HG03159 (cell line): ENCODE results near the gene PTGR2.
"Not testable (repeated sequence)": the region's sequence is repeated elsewhere in the genome, so short reads cannot be mapped to it uniquely, and the experiment has no call there.

Experiments
- ATAC-seq: cut with Tn5 transposase; IDR thresholded peaks from one replicate; pipeline ENCODE4 v1.9.1; 2021; ENCODE audit warnings: mild to moderate bottlenecking, moderate library complexity; ENCODE audit not compliant: unreplicated experiment

The PTGR2 gene

DNA sequence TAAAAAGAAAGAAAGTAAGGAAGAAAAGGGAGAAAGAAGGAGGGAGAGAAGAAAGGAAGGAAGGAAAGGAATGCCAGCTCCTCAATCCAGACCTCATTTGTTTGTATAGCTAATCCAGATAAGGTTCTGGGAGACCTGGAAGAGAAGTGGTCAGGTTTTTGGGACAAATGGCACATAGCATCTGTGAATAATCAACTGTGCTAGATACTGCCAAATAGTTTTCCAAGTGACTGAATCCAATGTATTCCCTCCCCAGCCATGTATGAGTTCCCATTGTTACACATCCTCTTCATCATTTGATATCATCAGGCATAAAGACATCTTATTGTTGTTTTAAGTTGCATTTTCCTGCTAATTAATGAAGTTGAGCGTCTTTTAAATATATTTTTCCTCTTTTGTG, 18.6 kb upstream of the PTGR2 start:
- no peak for ATAC-seq

DNA sequence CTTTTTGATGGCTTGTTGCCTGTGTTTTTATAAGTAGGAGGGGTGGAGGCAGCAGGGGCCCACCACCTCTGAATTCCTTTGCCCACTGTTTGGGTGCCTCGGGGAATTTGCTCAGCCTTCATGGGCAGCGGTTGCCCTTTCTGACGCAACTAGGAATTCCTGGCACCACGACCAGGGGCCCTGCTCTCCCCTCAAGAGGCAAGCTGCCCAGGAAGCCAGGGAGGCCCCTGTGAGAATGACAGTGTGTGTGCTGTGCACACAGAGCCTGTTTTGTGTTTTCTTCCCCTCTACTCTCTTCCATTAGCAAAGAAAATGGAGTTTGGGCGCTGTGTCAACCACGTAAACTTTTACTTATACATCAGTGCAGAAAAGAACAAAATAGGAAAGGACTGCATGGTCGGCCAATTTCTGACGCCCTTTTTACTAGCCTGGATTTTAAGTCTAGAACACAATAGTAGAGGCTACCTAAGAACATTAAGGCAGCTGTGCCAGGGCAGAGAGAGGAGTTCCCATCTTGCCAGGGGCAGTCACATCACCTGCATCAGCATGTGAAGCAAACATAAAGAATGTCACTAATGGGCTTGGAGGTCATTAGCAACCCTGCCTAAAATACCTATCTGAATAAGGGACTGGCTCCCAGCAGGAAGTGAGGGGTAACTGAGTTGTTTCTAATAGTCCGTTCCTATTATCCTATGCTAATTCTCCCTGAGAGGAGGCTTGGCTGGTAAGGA, 17.9 kb upstream of the PTGR2 start:
- no peak for ATAC-seq

DNA sequence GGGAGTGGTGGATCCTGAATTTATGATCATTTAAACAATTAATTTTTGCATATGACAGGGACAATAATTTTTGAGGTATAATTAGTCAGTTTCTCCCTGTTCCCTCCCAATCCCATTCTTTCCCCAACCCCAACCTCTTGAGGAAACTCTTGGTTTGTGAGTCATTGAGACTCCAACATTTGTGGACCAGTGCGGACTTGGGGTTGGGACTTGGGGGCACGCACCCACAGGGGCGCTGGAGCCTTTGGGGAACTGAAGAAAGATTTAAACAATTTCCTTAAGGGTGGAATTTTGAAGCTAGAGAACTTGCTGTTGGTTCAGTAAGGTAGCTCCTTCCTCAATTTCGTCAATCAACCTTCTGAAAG, 17.4 kb upstream of the PTGR2 start:
- no peak for ATAC-seq

DNA sequence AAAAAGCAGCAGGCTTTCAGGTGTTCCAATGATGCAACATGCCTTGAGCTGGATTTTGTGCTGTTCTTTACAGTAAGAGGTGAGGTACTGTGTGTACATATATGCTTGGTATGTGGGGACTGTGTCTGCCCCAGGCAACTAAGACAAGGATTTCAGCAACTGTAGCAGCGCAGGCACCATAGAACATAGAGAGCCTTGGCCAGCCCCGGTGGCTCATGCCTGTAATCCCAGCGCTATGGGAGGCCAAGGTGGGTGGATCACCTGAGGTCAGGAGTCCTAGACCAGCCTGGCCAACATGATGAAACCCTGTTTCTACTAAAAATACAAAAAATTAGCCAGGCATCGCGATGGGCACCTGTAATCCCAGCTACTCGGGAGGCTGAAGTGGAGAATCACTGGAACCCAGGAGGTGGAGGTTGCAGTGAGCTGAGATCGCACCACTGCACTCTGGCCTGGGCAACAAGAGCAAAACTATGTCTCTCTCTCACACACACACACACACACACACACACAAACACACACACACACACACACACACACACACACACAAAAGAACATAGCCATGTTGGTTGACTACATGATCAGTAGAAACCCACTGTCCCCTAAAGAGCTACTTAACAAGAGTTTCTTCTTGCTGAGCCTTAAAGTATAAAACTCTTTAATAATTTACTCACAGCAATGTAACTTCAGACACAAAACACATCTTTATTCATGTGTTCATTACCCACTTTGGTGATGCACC, 13.2 kb upstream of the PTGR2 start:
- ATAC-seq = not testable (repeated sequence)

DNA sequence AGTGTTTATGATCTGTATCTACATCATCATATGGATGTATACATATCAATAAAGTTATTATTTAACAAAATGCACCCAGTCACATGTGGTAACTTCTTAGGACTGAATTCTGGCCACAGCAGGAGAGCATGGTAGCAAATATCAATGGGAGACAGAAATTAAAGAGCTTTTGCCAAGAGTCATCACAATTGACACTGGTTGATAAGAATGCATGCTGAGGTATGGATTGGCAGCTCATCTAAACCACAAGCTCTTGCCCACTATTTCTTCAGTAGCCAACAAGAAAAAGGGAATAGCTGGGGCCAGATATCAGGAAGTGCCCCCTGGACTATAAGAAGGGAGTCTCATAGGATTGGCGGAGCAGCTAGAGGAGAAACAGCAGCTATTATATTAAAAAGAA, 9.4 kb upstream of the PTGR2 start:
- ATAC-seq = no peak

DNA sequence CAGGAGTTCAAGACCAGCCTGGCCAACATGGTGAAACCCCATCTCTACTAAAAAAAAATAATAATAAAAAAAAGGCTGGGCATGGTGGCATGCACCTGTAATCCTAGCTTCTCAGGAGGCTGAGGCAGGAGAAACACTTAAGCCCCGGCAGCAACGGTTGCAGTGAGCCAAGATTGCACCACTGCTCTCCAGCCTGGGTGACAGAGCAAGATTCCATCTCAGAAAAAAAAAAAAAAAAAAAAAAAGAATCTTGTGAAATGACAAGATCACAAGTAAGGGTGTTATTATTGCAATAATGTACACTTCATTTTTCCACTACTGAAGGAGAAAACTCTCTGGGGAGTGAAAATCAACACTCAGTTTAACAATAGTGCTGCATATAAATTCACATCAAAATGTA, 8.8 kb upstream of the PTGR2 start:
- ATAC-seq = no peak

DNA sequence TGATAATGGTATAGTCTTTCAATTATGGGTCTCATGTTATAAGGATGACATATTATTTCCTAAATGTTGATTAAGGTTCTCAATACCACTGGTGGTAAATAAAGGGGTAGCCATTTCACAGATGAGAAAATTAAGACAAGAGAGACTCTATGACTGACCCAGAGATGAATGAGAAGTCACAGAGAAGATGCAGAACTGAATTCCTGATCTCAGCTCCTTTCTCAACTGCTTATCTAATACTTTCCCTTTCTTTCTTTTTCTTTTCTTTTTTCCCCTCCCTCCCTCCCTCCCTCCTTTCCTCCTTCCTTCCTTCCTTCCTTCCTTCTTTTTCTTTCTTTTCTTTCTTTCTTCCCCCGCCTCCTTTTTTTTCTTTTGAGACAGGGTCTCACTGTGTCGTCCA, 8.3 kb upstream of the PTGR2 start:
- no peak for ATAC-seq

DNA sequence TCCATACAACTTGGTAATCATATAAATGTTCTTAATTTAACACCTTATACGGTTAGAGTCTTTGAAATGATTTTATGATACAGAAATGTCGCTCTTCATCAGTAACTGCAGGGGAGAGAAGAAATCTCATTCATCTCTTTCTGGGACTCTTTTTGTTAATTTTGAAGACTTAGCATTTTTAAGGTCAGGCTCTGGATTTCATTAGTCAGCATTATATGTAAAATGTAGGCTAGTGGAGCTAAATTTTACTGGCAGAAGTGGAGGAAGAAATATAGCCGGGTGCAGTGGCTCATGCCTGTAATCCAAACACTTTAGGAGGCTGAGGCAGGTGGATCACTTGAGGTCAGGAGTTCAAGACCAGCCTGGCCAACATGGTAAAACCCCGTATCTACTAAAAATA, 4.7 kb upstream of the PTGR2 start:
- ATAC-seq = no peak

DNA sequence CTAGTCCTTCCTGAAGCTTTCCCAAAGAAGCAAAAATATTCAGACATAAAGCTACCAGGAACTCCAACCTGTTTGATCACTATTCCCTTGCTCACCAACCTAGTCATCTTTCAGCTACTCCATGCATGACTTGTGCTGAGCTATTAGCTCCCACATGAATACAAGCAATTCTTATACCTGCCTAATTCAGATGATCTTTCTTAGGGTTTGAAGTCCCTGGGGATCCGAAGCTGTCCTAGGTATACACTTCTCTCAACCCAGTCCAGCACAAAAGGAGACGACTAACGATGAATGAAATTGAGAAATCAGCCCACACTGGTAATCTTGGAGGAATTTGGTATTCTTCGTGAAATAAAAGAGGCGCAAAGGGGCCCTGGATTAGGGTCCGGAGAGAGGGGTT, 631 bp upstream of the PTGR2 start:
- ATAC-seq = no peak

DNA sequence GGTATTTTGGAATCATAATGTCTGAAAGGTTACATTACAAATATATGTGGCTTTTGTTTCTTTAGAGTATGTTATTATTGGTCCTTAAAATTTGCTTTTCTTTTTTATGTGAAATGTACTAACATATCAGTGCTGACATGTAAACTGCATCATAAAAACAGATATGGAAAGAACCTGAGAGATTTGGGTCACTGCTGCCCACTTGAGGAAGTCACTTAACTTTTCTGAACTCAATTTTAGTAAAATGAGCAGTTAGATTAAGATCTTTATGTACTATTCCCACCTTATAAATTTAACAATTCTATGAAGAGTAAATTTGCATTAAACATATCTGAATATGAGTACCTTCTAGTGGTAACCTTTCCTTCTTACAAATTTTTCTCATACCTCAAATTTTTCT, 7.5 kb downstream of the PTGR2 start:
- no peak for ATAC-seq

DNA sequence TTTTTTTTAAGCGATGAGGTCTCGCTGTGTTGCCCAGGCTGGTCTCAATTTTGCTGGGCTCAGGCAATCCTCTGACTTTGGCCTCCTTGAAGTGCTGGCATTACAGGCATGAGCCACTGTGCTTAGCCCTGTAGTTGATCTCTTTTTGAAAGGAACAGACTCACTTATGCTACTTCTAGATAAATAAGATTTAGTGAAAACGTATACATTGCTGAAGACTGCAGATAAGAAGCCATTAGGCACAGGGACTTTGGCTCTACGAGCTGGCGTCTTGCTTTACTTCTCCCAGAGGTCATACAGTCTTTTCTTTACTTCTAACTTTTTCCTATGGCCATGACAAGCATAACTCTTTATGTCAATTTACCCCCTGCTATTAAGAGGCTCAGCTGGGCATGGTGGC, 9.4 kb downstream of the PTGR2 start:
- ATAC-seq = no peak

DNA sequence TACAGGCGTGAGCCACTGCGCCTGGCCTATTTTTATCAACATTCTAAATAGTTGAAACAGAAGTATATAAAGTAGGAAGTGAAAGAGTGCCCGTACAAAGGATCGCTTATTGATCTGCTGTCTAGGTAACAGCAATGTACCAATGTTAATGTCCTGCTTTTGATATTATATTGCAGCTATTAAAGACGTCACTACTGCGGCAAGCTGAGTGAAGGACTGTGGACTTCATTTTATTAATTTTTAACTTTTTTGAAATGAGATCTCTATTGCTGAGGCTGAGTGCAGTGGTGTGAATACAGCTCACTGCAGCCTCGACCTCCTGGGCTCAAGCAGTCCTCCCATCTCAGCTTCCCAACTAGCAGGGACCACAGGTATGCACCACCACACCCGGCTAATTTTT, 10.8 kb downstream of the PTGR2 start:
- ATAC-seq = no peak

DNA sequence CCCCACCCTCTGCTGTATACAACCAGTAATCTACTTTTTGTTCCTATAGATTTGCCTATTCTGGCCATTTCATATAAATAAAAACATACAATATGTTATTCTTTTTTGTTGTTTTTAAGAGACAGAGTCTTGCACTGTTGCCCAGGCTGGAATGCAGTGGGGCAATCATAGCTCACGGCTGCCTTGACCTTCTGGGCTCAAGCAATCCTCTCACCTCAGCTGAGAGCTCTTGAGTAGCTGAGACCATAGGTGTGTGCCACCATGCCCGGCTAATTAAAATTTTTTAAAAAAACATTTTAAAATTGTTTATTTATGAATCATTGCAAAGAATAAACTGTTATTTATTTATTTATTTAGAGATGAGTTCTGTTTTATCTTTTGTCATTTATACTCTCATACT, 11.6 kb downstream of the PTGR2 start:
- no peak for ATAC-seq

DNA sequence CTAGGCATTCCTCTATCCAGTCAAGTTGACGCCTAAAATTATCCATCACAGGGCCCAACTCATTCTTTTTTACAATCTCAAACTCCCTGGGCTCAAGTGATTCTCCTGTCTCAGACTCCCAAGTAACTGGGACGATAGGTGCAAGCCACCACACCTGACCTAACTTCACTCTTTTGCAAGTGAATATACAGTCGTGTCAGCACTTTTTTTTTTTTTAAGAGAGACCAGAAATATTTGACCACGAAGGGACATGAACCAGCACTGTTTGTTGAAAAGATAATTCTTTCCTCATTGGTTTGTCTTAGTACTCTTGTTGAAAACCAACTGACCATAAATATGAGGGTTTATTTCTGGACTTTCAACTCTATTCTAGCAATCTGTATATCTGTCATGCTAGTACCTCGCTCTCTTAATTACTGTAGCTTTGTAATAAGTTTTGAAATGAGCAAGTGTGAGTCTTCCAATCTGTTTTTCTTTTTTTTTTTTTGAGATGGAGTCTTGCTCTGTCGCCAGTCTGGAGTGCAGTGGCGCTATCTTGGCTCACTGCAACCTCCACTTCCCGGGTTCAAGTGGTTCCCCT, 14.0 kb downstream of the PTGR2 start:
- no peak for ATAC-seq

DNA sequence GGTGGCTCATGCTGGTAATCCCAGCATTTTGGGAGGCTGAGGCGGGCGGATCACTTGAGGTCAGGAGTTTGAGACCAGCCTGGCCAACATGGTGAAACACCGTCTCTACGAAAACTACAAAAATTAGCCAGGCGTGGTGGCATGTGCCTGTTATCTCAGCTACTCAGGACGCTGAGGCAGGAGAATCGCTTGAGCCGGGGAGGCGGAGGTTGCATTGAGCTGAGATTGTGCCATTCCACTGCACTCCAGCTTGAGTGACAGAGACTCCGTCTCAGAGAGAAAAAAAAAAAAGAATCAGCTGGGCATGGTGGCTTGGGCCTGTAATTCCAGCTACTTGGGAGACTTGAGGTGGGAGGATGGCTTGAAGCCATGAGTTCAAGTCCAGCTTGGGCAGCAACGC, 18.1 kb downstream of the PTGR2 start:
- ATAC-seq = not testable (repeated sequence)

DNA sequence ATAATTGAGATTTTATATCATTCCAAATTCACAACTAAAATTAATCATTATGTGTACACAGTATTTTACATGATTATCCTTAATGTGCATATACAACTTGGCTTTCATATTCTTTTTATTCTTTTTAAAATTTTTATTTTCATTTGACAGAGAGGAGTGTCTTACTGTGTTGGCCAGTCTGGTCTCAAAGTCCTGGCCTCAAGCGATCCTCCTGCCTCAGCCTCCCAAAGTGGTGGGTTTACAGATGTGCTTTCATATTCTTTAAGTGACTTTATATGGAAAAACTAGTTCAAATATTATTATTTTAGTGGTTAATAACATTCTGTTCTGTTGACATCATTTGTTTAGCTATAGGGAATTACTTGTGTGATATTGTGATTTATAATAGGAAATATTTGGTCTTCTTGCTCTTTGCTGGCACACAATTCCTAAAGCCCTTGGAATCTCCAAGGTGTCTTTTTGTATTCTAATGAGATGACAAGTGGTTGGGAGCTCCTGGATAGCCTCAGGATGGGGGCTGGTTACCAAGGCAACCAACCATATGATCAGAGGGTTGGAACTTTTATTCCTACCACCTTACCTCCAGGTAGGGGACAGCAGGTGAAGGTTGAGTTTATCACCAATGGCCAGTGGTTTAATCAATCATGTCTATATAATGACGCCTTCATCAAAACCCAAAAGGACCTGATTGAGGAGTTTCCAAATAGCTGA, 19.0 kb downstream of the PTGR2 start:
- ATAC-seq = no peak

DNA sequence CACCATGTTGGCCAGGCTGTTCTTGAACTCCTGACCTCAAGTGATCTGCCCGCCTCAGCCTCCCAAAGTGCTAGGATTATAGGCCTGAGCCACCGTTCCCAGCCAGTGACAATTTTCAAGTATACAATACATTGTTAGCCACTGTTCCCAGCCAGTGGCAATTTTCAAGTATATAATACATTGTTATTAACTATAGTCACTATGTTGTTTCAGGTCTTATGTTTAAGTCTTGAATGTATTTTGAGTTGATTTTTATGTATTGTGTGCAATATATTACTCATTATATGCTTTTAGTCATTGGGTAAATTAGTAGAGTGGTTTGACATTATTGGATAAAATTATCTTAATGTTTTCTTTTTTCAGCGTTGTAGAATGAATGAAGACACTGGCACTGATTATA, 22.0 kb downstream of the PTGR2 start:
- ATAC-seq = no peak

DNA sequence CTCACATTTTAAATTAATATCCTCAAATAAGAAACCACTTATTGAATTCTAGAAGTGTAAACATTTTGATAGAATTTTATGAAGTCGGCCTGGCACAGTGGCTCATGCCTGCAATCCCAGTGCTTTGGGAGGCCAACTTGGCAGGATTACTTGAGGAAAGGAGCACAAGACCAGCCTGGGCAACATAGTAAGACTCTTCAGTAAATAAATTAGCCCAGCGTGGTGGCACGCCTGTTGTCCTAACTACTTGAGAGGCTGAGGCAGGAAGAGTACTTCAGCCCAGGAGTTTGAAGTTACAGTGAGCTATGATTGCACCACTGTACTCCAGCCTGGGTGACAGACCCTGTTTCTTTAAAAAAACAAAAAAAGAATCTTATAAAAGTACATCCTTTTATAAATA, 26.2 kb downstream of the PTGR2 start:
- no peak for ATAC-seq

DNA sequence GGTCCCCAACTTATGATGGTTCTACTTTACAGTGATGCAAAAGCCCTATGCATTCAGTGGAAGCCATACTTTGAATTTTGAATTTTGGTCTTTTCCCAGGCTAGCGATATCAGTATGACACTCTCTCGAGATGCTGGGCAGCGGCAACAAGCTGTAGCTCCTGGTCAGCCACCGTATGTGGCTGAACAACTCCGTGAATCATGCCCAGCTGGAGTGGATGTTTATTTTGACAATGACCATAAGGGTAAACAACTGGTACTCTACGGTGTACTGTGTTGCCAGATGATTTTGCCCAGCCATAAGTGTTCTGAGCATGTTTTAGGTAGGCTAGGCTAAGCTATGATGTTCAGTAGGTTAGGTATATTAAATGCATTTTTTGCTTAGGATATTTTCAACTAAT, 26.8 kb downstream of the PTGR2 start:
- ATAC-seq = no peak

DNA sequence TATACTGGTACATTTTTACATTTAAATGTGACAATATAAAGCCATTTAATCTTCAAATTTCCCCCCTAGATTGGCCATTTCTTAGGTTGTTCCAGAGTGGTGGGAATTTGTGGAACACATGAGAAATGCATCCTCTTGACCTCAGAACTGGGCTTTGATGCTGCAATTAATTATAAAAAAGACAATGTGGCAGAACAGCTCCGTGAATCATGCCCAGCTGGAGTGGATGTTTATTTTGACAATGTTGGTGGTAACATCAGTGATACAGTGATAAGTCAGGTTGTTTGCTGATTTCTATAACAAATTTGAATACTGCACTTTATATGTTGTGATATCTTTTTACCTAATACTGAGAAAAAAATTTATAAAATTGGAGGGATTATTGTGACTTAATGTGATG, 27.4 kb downstream of the PTGR2 start:
- ATAC-seq = no peak

DNA sequence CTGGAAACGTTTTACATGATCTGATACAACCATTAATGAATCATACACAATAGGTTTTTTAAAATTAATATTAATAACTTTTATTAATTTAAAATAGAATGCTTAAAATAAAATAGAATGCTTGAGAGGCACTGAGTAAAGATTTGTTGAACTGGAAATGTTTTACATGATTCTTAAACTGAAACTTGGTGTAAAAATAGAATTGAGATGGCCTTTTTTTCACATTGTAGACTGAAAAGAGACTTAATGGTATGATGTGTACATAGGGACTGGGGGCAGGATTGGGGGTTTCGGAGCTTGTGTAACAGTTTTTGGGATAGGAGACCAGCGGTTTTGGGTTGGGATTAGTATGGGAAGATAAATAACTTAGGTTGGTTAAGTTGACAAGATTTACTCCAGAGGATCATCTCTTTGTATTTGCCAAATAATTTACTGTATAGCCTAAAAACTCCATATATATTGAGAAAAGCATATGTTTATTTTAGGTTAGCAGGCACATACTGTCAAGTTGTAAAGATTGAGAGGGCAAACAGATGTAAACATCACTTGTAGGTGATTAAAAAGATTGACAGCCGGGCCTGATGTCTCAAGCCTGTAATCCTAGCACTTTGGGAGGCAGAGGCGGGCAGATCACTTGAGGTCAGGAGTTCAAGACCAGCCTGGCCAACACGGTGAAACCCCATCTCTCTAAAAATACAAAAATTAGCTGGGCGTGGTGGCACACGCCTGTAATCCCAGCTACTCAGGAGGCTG, 33.0 kb downstream of the PTGR2 start:
- ATAC-seq = no peak
